Midbrain (tissue), 1 donor: Measurements from ENCODE around the gene NT5C.

Experiments
- DNase-seq: peaks from one replicate; lab custom pipeline; 2025; lab: John Stamatoyannopoulos, UW

NT5C gene

GRCh38 chr17:75116737-75117136, 14.8 kb downstream of the NT5C start:
- DNase-seq: no peak

GRCh38 chr17:75115555-75115954, 16.0 kb downstream of the NT5C start:
- DNase-seq: no peak

DNA sequence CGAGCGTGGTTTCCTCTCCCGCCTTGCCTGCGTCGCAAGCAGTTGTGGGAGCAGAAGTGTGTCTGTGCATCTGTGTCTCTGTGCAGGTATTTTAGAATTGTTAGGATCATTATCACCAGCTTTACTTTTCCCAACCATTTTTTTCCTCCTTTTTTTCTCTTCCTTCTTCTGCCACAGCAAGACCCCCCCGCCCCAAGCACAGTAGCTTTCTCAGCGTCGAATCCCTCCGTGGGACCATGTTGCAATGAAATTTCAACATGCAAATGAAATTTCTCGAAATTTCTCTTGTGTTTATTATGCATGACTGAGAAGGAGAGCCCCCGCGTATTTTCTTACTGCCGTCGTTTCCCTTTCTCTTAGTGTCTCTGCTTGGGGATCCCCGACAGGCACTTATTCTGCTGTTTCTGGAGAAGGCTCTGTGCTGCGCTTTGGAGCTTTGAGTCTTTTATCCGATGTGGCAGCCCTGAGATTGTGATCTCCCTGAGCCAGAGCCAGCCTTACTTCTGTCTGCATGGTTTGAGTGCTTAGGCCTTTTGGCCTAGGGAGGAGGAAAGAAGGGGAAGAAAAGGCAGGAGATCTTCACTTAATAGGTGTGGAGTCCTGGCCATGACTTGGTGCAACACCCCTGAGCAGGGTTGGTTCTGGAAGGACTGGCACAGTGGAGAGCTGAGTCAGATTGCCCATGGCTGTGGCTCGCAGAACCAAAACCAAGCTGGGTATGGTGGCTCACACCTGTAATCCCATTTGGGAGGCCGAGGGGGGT, 16.8 kb downstream of the NT5C start:
- no peak for DNase-seq

GRCh38 chr17:75113798-75114551, 17.6 kb downstream of the NT5C start:
- peak; percentile 89 for DNase-seq

GRCh38 chr17:75111777-75112335, 19.7 kb downstream of the NT5C start:
- no peak for DNase-seq

DNA sequence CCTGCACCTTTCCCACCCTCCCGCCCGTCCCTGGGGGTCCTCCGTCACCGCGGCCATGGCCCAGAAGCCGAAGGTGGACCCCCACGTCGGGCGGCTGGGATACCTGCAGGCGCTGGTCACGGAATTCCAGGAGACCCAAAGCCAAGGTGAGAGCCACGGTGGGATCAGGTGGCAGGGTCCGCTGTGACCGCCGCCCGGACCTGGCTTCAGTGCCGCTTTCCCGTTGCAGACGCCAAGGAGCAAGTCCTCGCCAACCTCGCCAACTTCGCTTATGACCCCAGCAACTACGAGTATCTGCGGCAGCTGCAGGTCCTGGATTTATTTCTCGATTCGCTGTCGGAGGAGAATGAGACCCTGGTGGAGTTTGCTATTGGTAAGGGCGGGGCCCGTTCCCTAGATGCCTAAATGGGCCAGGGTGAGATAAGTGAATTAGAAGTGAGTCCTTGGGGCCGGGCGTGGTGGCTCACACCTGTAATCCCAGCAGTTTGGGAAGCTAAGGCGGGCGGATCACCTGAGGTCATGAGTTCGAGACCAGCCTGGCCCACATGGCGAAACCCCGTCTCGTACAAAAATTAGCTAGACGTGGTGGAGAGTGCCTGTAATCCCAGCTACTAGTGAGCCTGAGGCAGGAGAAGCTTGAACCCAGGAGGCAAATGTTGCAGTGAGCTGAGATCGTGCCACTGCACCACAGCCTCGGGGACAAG, 21.2 kb downstream of the NT5C start:
- DNase-seq: no peak

DNA sequence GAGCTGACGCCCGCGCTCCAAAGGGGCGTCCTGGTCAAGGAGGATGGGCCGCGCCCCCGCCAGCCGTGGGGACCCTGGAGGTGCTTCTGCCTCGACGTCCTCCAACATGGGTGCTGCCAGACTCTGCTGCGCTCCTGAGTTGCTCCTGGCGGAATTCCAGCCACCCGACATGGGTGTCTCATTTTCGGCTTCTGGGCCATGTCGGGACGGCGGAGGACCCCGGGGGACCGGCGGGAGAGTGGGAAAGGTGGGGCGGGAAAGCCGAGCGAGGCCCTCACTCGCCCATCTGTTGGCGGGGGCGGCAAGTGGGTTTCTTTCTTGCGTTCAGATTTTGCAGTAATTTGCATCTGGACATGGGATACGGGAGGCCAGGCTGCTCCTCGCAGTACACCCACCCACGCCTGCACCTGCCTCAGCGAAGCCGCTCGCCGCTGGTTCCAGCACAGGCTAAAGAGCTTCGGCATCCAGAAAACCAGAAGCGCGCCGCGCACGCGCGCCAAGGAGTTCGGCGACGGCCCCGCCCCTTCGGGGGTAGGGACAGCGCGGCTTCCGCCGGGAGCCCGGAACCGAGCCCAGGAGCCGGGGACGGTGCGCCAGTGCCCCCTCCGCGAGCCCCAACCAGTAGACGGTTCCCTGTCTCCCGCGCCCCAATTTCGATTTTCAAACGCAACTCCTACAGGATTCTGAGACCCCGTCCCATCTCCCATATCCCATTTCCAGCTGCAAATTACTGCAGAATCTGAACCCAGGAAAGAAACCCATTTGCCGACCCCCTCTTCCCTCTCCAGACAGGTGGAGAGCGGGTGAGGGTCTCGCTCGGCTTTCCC, 21.9 kb downstream of the NT5C start, which contains the start of gene ARMC7:
ARMC7 (plus strand) TSS at position 563 of the 827 bp plus-strand sequence. CDS start 320 bp downstream, outside the sequence.
- peak; percentile 84 for DNase-seq

DNA sequence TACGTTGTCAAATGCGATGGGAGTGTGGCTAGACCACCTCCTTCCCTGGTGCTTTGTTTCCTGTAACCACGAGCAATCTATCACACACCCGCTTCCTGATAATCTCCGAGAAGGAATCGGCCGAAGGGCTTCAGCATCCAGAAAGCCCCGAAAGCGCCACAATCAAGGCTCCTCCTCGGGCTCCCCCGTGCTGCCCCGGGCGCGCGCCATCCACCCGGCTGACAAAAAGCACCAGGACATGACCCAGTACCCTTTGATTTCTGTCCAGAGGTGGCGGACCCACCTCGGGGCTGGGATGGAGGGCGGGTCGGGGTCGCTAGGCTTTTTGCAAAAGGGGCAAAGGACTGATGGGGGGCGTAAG, 22.5 kb downstream of the NT5C start:
- no peak for DNase-seq

- no peak for DNase-seq
These were observed 23.3 kb downstream of the NT5C start for GRCh38 chr17:75108193-75108592.

DNA sequence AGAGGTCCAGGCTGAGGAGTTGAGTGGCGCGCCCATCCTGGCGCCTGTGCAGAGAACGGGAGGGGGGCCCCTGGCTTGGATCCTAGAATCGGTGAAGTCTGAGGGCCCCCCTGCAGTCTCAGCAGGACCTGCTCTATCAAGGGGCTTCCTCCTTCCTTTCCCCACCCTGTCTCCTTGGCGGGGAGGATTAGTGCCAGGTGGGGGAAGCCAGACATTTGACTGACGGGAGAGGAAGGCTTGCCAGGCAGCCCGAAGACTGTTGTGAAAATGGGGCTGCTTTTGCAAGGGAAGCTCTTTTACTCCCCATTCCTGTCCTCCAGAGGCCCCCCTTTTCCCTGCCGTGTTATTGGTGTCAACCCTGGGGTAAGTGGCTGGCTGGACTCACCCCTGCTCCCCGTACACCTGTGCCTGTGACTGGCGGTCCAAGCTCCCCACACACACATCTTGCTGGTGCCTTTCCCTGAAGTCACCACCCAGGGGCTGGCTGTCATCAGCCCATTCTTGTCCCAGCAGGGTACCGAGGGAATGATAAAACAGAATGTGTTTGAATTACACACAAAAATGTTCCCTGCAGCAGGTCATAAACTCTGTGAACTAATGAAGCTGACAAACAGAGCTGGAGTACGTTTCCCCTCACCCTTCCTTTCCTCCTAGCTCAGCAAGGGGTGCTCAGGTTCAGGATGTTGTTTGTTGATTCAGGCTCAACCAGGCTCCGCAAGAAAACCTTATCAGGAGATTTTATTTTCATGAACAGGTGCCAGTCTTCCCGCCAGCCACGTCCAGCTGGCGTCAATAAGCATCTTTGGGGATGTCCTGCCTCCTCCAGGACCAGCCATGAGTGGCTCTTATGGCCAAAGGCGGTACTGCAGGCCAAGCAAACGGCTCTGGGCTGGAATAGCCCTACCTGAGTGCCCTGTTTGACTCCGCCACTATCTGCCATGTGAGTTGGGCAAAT, 26.1 kb downstream of the NT5C start:
- no peak for DNase-seq

- DNase-seq: no peak
These were observed 27.7 kb downstream of the NT5C start for GRCh38 chr17:75103601-75104554.

DNA sequence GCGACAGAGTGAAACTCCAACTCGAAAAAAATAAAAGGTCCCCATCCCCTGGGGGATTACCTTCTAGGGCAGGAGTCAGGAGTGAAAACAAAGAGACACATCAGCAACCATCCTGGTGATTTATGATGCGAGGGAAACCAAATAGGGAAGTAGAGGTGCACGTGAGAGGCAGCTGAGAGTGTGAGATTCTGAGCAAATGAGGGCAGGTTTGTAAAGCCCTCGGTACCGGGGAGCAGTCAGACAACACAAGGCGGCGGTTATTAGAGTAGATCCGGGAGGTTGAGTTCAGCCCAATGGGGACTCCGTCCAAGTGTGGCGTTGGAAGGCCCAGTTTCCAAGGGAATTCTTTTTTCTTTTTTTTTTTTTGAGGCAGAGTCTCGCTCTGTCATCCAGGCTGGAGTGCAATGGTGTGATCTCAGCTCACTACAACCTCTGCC, 29.1 kb downstream of the NT5C start:
- no peak for DNase-seq

DNA sequence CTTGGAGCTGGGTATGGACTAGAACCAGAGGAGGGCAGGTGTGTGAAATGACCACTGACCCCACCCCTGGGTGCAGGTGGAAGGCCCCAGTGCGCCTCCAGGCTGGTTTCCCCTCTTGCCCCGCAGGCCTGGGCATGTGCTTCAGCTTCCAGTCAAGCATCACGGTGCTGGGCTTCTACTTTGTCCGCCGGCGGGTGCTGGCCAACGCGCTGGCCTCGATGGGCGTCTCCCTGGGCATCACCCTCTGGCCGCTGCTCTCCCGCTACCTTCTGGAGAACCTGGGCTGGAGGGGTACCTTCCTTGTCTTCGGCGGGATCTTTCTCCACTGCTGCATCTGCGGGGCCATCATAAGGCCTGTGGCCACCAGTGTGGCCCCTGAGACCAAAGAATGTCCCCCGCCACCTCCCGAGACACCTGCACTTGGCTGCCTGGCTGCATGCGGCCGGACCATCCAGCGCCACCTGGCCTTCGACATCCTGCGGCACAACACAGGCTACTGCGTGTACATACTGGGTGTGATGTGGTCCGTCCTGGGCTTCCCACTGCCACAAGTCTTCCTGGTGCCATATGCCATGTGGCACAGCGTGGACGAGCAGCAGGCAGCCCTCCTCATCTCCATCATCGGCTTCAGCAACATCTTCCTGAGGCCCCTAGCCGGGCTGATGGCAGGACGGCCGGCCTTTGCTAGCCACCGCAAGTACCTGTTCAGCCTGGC, 31.5 kb downstream of the NT5C start:
- no peak for DNase-seq

DNA sequence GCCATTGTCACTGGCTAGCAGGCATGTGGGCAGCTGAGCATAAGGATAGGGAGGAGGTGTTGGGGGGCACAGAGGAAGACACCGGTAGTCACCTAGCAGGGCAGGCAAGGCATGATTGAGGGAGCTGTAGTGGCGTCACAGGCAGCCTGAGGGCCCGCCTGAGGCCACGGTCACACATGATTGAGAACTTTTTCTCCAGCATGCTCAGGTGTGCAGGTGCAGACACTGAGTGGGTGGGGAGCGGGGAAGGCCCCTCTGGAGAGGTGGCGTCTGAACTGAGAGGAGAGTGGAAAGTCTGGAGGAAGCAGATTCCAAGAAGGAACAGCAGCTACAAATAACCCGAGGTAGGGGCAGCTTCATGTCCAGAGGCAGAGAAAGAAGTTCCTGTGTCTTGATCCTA, 32.7 kb downstream of the NT5C start:
- DNase-seq: no peak

DNA sequence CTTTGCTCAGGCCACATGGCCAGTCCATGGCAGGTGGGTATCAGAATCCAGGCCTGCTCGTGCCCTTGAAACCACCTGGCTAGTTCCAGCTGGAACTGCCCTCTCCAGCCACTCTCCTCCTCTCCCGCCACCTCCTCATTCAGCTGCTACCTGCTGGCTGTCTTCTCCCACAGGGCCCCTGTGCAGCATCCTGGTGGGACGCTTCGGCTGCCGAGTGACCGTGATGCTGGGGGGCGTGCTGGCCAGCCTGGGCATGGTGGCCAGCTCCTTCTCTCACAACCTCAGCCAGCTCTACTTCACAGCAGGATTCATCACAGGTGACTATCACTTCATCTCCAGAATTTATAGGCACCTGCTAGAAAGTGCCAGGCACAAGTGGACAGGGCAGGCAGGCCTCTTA, 33.7 kb downstream of the NT5C start:
- no peak for DNase-seq

DNA sequence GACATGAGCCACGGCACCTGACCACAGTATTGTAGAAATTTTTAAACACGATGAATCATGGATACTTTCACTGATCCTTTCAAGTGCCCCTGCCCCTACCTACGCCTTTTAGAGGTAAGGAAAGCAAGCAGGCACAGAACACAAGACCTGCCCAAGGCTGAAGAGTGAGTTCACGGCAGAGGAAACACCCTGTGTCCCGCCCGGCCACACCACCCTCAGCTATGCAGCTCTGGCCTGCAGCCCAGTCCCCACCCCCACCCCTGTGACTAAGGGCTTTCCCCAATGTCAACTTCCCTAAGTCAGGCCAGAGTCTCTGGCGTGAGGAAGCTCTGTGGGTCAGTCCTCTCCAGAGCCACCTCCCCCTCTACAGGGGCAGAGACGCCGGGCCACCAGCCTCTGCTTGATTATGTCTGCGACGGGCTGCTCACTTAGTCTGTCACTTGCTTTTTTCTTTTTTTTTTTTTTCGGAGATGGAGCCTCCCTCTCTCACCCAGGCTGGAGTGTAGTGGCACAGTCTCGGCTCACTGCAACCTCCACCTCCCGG, 35.4 kb downstream of the NT5C start:
- DNase-seq: peak; percentile 42

GRCh38 chr17:75094871-75095399, 36.6 kb downstream of the NT5C start:
- DNase-seq: no peak
